ENCODE results near the gene SRBD1. TPM values are rescaled to one million over a fixed set of nuclear protein-coding genes. Genes with fewer than 3 reads are reported as not detected.

Gene SRBD1
- total RNA-seq, 6 experiments from 2014 or later, result 7.4 to 14.1 (median 9.4) TPM

DNA sequence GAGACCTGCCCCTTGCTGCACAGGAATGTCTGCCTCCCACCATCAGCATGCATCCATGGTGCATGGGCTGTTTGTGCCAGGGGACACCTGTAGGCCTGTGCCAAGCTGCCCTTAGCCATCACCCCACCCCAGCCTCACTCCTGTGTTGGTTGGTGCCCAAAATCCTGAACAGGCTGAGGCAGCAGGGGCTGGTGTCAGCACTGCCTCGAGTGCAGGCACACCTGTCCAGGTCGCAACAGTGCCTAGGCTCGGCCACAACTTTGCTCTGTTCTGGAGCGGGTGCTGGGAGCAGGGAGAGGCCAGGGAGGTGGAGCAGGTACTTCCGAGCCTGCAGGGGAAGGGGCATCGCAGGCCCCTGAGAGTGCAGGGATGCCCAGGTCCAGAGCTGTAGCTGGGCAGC lies 69.1 kb downstream of the SRBD1 start:
- no CpG with 5 or more reads among the region's 6 CpGs for WGBS (ENCODE audit: insufficient coverage, low coverage, low lambda C conversion rate, missing lambda C conversion rate)
- Histone ChIP-seq H3K36me3 (peaks cover 0 to 10% (median 0%) of the 10 kb centered on the region in 4 donors), H3K4me3 (no peak overlapping the region), H3K4me1 (no peaks in the 10 kb centered on the region), H3K27me3 (no peaks in the 10 kb centered on the region), H3K27ac (no peak overlapping the region), H3K9me3 (peaks cover 0 to 5% (median 0%) of the 10 kb centered on the region in 4 donors)
- no peak for TF ChIP-seq POLR2A (IDR thresholded peaks at IDR 0.05)
- TF ChIP-seq, protein P1, sequence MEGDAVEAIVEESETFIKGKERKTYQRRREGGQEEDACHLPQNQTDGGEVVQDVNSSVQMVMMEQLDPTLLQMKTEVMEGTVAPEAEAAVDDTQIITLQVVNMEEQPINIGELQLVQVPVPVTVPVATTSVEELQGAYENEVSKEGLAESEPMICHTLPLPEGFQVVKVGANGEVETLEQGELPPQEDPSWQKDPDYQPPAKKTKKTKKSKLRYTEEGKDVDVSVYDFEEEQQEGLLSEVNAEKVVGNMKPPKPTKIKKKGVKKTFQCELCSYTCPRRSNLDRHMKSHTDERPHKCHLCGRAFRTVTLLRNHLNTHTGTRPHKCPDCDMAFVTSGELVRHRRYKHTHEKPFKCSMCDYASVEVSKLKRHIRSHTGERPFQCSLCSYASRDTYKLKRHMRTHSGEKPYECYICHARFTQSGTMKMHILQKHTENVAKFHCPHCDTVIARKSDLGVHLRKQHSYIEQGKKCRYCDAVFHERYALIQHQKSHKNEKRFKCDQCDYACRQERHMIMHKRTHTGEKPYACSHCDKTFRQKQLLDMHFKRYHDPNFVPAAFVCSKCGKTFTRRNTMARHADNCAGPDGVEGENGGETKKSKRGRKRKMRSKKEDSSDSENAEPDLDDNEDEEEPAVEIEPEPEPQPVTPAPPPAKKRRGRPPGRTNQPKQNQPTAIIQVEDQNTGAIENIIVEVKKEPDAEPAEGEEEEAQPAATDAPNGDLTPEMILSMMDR (IDR thresholded peaks at IDR 0.05), result no peak
- DNase-seq (no peak), ATAC-seq (peak in 1 of 4 donors; percentile 40)
- intact Hi-C loops (cut with DNase I), result no loop called here

DNA sequence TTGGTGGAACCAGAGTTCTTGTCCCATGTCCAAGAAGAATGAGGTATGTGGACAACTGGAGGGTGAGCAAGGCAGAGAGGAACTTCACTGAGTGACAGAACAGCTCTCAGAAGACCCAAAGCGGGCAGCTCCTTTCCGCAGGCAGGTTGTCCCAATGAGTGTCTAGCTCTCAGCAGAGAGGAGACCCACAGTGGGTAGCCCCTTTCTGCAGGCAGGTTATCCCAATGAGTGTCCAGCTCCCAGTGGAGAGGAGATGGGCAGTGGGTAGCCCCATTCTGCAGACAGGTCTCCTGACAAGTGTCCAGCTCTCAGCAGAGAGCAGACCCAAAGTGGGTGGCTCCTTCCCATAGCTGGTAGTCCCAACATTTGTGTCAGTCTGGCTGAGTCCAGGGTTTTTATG lies 69.6 kb downstream of the SRBD1 start:
- no peak overlapping the region for H3K27ac ChIP-seq
- no peak for TF ChIP-seq POLR2A (IDR thresholded peaks at IDR 0.05)
- TF ChIP-seq, protein P1 (IDR thresholded peaks at IDR 0.05), result no peak
- H3K4me3 ChIP-seq, result no peak overlapping the region
- peaks cover 0 to 5% (median 0%) of the 10 kb centered on the region in 4 donors for H3K9me3 ChIP-seq
- WGBS (ENCODE audit: insufficient coverage, low coverage, low lambda C conversion rate, missing lambda C conversion rate), result no CpG with 5 or more reads among the region's 2 CpGs
- peaks cover 0 to 10% (median 0%) of the 10 kb centered on the region in 4 donors for H3K36me3 ChIP-seq
- DNase-seq (no peak), ATAC-seq (no peak)
- H3K4me1 ChIP-seq, result no peaks in the 10 kb centered on the region
- H3K27me3 ChIP-seq, result no peaks in the 10 kb centered on the region
- intact Hi-C loops (cut with DNase I), result no loop called here

DNA sequence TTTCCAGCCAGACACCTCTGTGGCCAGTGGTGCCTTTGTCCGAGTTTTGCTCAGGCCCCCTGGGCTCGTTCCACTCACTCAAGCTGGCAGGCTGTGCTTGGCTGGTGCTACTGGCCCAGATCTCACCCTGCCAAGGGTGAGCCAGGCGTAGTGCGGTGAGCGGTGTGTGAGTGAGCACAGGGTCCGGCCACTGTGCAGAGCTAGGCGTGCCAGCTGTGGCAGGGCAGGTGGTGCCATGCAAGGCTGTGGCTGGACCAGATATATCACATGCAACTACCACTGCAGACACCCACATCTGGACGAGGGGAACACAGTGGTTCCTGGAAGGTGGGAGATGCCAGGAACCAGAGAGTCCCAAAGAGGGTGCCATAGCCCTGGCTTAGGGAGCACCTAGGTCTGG lies 70.1 kb downstream of the SRBD1 start:
- DNase-seq (no peak), ATAC-seq (peak in 1 of 4 donors; percentile 36)
- Histone ChIP-seq H3K27me3 (no peaks in the 10 kb centered on the region), H3K27ac (no peak overlapping the region), H3K4me1 (no peaks in the 10 kb centered on the region), H3K4me3 (no peak overlapping the region), H3K36me3 (peaks cover 0 to 10% (median 0%) of the 10 kb centered on the region in 4 donors), H3K9me3 (peaks cover 0 to 5% (median 0%) of the 10 kb centered on the region in 4 donors)
- no peak for TF ChIP-seq POLR2A (IDR thresholded peaks at IDR 0.05)
- TF ChIP-seq, protein P1 (IDR thresholded peaks at IDR 0.05), result no peak
- 100% methylated on average over 2 of the region's 8 CpGs for WGBS (ENCODE audit: insufficient coverage, low coverage, low lambda C conversion rate, missing lambda C conversion rate)
- intact Hi-C loops (cut with DNase I), result no loop called here

DNA sequence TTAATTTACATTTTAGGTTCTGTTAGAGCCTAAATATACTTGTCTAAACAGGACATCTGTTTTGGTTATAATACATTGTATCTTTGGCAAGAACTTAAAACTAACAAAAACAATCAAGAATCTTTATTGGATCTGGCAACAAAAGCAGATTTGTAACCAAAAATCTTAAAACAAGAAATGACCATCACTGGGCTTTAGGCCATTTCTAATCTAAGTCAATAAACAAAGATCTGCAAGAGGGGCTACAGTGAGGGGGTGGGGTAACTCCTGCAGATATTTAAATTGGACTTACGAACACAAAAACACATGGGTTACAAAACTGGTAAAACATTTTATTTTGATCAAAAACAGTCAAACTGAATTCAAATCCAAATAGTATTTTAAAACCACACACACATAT lies 77.3 kb downstream of the SRBD1 start:
- Histone ChIP-seq H3K4me3 (no peak overlapping the region), H3K36me3 (no peaks in the 10 kb centered on the region), H3K27me3 (no peaks in the 10 kb centered on the region), H3K4me1 (no peaks in the 10 kb centered on the region), H3K9me3 (no peaks in the 10 kb centered on the region), H3K27ac (no peak overlapping the region)
- DNase-seq, result no peak
- ATAC-seq, result no peak
- intact Hi-C loops (cut with DNase I), result no loop called here
- WGBS (ENCODE audit: insufficient coverage, low coverage, low lambda C conversion rate, missing lambda C conversion rate), result 91% methylated on average over 1 of the region's 1 CpG
- TF ChIP-seq, protein P1 (IDR thresholded peaks at IDR 0.05), result no peak
- no peak for TF ChIP-seq POLR2A (IDR thresholded peaks at IDR 0.05)

DNA sequence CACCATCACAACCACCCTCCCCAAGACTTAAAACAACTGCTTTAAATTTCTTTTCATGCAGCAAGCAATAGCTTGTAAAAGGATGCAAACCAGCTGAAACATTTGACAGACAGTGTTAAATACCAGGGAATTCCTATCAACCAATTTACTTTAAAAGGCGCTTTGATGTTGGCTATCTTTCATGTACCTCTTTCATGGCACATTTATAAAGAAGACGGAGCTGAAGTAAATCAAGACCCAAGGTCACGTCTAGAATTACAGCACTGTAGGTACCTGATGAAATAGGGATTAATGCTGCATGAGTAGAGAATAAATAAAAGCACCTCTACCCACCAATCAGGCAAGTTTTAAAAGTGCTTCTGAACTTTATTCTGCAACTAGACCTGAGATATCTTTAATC lies 78.9 kb downstream of the SRBD1 start:
- WGBS (ENCODE audit: insufficient coverage, low coverage, low lambda C conversion rate, missing lambda C conversion rate), result 94% methylated on average over 3 of the region's 3 CpGs

More for the DNA sequence above, 78.9 kb downstream of the SRBD1 start:
- Histone ChIP-seq H3K4me1 (no peaks in the 10 kb centered on the region), H3K4me3 (no peak overlapping the region), H3K36me3 (no peaks in the 10 kb centered on the region), H3K27me3 (no peaks in the 10 kb centered on the region), H3K27ac (no peak overlapping the region), H3K9me3 (no peaks in the 10 kb centered on the region)
- ATAC-seq, result no peak
- DNase-seq, result no peak
- TF ChIP-seq POLR2A (IDR thresholded peaks at IDR 0.05), result no peak
- TF ChIP-seq, protein P1 (IDR thresholded peaks at IDR 0.05), result no peak
- intact Hi-C loops (cut with DNase I), result no loop called here
